SK-N-SH (cell line): ENCODE data around the gene CPN1. TPM values are rescaled to one million over a fixed set of nuclear protein-coding genes. Genes with fewer than 3 reads are reported as not detected.

Experiments used
- ELF1 ChIP-seq: IDR thresholded peaks from 2 replicates; pipeline ENCODE4 v1.4.0; 2012
- EZH2phosphoT487 ChIP-seq: fragments of 200-600 bp; sonication (generic); IDR thresholded peaks from 2 replicates; pipeline ENCODE4 v1.6.1; 2017; ENCODE audit warnings: low read depth, mixed run types, mild to moderate bottlenecking, antibody characterized with exemption, moderate library complexity, borderline replicate concordance
- FOSL2 ChIP-seq: IDR thresholded peaks from 2 replicates; pipeline ENCODE4 v1.4.0; 2012; ENCODE audit warnings: low read depth, mild to moderate bottlenecking, moderate library complexity, borderline replicate concordance
- FOXJ3 ChIP-seq: sonication (generic); formaldehyde crosslinking; IDR thresholded peaks from 2 replicates; pipeline ENCODE4 v1.5.1; 2020; ENCODE audit warnings: mild to moderate bottlenecking, missing genetic modification reagents
- GABPA ChIP-seq: IDR thresholded peaks from 2 replicates; pipeline ENCODE4 v1.4.0; 2012; ENCODE audit warnings: low read depth, mild to moderate bottlenecking
- GATA2 ChIP-seq: sonication (generic); formaldehyde crosslinking; IDR thresholded peaks from 2 replicates; pipeline ENCODE4 v1.5.0; 2020; ENCODE audit warnings: mild to moderate bottlenecking, missing genetic modification reagents
- JUND ChIP-seq: IDR thresholded peaks from 2 replicates; pipeline ENCODE4 v1.4.0; 2012
- MEF2A ChIP-seq: IDR thresholded peaks from 2 replicates; pipeline ENCODE4 v1.4.0; 2012; ENCODE audit warnings: low read depth, borderline replicate concordance
- NFIC ChIP-seq: IDR thresholded peaks from 2 replicates; pipeline ENCODE4 v1.4.0; 2012; ENCODE audit warnings: borderline replicate concordance
- NRF1 ChIP-seq: IDR thresholded peaks from 2 replicates; pipeline ENCODE4 v1.6.1; 2012; ENCODE audit warnings: low read depth, mild to moderate bottlenecking, low read length
- POLR2AphosphoS5 ChIP-seq: IDR thresholded peaks from 2 replicates; pipeline ENCODE4 v1.6.1; 2012; ENCODE audit warnings: low read depth, low read length
- RAD21 ChIP-seq: IDR thresholded peaks from 2 replicates; pipeline ENCODE4 v1.6.1; 2012; ENCODE audit warnings: mild to moderate bottlenecking, low read length
- RFX5 ChIP-seq: IDR thresholded peaks from 2 replicates; pipeline ENCODE4 v1.6.1; 2012; ENCODE audit warnings: mild to moderate bottlenecking, improper control_type of control experiment, low read length
- SMC3 ChIP-seq: IDR thresholded peaks from 2 replicates; pipeline ENCODE4 v1.6.1; 2012; ENCODE audit warnings: low read depth, low read length, improper control_type of control experiment
- TCF12 ChIP-seq: IDR thresholded peaks from 2 replicates; pipeline ENCODE4 v1.4.0; 2012
- TEAD4 ChIP-seq: IDR thresholded peaks from 2 replicates; pipeline ENCODE4 v1.4.0; 2012; ENCODE audit warnings: mild to moderate bottlenecking, borderline replicate concordance; ENCODE audit not compliant: insufficient read depth
- YY1 ChIP-seq: IDR thresholded peaks from 2 replicates; pipeline ENCODE4 v1.4.0; 2012; ENCODE audit warnings: low read depth, mild to moderate bottlenecking
- polyA plus RNA-seq, 3 experiments: library from polyadenylated mRNA; depleted of rRNA; stranded (reverse); fragments of >200 nt; gene quantifications; 2 replicates each; pipeline ENCODE4 v1.2.3, GENCODE V29; 2012
- TF ChIP-seq, protein P1 (sequence below): IDR thresholded peaks from 2 replicates; pipeline ENCODE4; 2012
- TF ChIP-seq, protein P2 (sequence below): fragments of 150-350 bp; IDR thresholded peaks from 2 replicates; pipeline ENCODE4 v1.6.1; 2017; ENCODE audit warnings: antibody characterized with exemption, low read length, low read depth, borderline replicate concordance
- TF ChIP-seq, protein P3 (sequence below): IDR thresholded peaks from 2 replicates; pipeline ENCODE4 v1.4.0; 2012; ENCODE audit warnings: low read depth
- TF ChIP-seq, protein P4 (sequence below): fragments of 200-600 bp; sonication (generic); IDR thresholded peaks from 2 replicates; pipeline ENCODE4 v1.6.1; 2017; ENCODE audit warnings: antibody characterized with exemption, mild to moderate bottlenecking, moderate library complexity
- TF ChIP-seq, protein P5 (sequence below): fragments of 150-350 bp; IDR thresholded peaks from 2 replicates; pipeline ENCODE4 v1.6.1; 2016; ENCODE audit warnings: mild to moderate bottlenecking, low read depth, low read length

CPN1 gene
- polyA plus RNA-seq, 1 of the 3 experiments (the other 2 are of a cell fraction): not detected

DNA sequence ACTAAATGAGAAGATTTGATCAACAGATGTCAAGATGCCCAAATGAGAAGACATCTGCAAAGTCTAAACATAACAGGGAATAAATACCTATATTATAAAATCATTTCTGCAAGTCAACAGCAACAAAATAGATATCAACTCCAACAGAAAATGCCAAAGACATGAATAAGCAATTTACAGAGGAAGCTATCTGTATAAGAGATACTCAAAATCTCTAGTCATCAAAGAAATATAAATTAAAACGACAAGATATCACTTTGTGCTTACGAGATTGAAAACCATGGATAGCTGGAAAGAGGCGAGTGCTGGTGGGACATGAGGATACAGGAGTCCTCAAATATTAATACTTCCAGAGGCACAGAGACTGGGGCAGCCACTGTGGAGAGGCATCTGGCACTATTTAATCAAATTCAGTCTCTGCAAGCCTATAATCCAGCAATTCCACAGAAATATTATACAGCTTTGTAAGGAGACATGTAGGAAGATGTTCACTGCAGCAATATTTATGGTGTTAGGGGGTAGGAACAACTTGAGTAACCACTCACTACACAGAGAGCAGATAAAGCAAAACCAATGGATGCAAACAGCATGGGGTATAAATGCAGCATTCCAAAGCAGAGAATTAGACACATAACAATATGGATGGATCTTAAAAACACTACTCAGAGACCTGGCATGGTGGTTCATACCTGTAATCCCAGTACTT, 76.7 kb downstream of the CPN1 start (continued):
- TF ChIP-seq, protein P1, sequence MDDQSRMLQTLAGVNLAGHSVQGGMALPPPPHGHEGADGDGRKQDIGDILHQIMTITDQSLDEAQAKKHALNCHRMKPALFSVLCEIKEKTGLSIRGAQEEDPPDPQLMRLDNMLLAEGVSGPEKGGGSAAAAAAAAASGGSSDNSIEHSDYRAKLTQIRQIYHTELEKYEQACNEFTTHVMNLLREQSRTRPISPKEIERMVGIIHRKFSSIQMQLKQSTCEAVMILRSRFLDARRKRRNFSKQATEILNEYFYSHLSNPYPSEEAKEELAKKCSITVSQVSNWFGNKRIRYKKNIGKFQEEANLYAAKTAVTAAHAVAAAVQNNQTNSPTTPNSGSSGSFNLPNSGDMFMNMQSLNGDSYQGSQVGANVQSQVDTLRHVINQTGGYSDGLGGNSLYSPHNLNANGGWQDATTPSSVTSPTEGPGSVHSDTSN: peak; percentile 62
- TF ChIP-seq GABPA (no peak), TEAD4 (no peak), JUND (peak; percentile 51), SMC3 (no peak), GATA2 (CRISPR knock-in tag) (no peak), RAD21 (no peak), YY1 (no peak), RFX5 (no peak), MEF2A (no peak), NRF1 (no peak), FOSL2 (peak; percentile 31; the same call in 1 of the 2 replicates), NFIC (no peak), EZH2phosphoT487 (no peak), TCF12 (peak; percentile 54), ELF1 (no peak), POLR2AphosphoS5 (0 out of 2 replicates have a peak, but pooled peaks have one; percentile 11), FOXJ3 (no peak)
- TF ChIP-seq, protein P2, sequence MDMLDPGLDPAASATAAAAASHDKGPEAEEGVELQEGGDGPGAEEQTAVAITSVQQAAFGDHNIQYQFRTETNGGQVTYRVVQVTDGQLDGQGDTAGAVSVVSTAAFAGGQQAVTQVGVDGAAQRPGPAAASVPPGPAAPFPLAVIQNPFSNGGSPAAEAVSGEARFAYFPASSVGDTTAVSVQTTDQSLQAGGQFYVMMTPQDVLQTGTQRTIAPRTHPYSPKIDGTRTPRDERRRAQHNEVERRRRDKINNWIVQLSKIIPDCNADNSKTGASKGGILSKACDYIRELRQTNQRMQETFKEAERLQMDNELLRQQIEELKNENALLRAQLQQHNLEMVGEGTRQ: no peak
- TF ChIP-seq, protein P3, sequence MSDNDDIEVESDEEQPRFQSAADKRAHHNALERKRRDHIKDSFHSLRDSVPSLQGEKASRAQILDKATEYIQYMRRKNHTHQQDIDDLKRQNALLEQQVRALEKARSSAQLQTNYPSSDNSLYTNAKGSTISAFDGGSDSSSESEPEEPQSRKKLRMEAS: no peak
- TF ChIP-seq, protein P4, sequence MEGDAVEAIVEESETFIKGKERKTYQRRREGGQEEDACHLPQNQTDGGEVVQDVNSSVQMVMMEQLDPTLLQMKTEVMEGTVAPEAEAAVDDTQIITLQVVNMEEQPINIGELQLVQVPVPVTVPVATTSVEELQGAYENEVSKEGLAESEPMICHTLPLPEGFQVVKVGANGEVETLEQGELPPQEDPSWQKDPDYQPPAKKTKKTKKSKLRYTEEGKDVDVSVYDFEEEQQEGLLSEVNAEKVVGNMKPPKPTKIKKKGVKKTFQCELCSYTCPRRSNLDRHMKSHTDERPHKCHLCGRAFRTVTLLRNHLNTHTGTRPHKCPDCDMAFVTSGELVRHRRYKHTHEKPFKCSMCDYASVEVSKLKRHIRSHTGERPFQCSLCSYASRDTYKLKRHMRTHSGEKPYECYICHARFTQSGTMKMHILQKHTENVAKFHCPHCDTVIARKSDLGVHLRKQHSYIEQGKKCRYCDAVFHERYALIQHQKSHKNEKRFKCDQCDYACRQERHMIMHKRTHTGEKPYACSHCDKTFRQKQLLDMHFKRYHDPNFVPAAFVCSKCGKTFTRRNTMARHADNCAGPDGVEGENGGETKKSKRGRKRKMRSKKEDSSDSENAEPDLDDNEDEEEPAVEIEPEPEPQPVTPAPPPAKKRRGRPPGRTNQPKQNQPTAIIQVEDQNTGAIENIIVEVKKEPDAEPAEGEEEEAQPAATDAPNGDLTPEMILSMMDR: no peak
- TF ChIP-seq, protein P5, sequence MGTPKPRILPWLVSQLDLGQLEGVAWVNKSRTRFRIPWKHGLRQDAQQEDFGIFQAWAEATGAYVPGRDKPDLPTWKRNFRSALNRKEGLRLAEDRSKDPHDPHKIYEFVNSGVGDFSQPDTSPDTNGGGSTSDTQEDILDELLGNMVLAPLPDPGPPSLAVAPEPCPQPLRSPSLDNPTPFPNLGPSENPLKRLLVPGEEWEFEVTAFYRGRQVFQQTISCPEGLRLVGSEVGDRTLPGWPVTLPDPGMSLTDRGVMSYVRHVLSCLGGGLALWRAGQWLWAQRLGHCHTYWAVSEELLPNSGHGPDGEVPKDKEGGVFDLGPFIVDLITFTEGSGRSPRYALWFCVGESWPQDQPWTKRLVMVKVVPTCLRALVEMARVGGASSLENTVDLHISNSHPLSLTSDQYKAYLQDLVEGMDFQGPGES: no peak
